ENCODE data around the gene DGKH.

Gene DGKH

DNA sequence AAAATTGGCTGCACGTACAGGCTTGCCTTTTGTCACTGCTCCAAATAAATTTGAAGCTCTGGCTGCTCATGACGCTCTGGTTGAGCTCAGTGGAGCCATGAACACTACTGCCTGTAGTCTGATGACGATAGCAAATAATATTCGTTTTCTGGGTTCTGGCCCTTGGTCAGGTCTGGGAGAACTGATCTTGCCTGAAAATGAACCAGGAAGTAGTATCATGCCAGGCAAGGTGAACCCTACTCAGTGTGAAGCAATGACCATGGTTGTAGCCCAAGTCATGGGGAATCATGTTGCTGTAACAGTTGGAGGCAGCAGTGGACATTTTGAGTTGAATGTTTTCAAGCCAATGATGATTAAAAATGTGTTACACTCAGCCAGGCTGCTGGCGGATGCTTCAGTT is 207.4 kb downstream of the DGKH start:
- Histone ChIP-seq H3K36me3 (ENCODE audit: control insufficient read depth, insufficient read depth, low read length) (no peaks in the 10 kb centered on the region), H3K9me3 (ENCODE audit: control insufficient read depth, insufficient read depth, low read length) (no peaks in the 10 kb centered on the region), H3K27me3 (ENCODE audit: control insufficient read depth, insufficient read depth, low read length) (no peaks in the 10 kb centered on the region), H3K4me1 (ENCODE audit: control insufficient read depth, insufficient read depth, low read length) (no peaks in the 10 kb centered on the region), H3K4me3 (ENCODE audit: low read depth, low read length) (no peak overlapping the region), H3K9ac (ENCODE audit: low read depth, low read length) (no peak overlapping the region)

DNA sequence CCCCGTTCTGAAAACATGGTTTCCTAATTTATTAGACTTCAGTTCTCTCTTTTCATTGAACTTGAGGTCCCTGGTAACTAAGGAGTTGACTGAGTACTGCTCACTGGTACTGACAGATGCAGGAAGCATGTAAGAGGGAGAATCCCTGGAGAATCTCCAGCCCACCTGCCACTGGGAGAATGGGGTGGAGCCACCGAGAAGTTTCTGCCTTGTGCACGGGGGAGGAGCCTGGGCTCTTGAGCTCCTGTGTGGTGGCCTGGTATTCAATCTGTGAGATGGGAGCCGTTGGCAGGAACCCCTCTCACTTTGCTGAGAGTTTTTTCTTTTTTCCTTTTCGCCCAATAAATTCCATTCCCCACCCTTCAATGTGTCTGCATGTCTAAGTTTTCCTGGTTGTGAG is 210.3 kb downstream of the DGKH start:
- H3K27me3 ChIP-seq (ENCODE audit: control insufficient read depth, insufficient read depth, low read length), result no peaks in the 10 kb centered on the region
- H3K4me1 ChIP-seq (ENCODE audit: control insufficient read depth, insufficient read depth, low read length), result no peaks in the 10 kb centered on the region
- H3K9ac ChIP-seq (ENCODE audit: low read depth, low read length), result no peak overlapping the region
- H3K9me3 ChIP-seq (ENCODE audit: control insufficient read depth, insufficient read depth, low read length), result no peaks in the 10 kb centered on the region
- H3K36me3 ChIP-seq (ENCODE audit: control insufficient read depth, insufficient read depth, low read length), result no peaks in the 10 kb centered on the region
- no peak overlapping the region for H3K4me3 ChIP-seq (ENCODE audit: low read depth, low read length)

DNA sequence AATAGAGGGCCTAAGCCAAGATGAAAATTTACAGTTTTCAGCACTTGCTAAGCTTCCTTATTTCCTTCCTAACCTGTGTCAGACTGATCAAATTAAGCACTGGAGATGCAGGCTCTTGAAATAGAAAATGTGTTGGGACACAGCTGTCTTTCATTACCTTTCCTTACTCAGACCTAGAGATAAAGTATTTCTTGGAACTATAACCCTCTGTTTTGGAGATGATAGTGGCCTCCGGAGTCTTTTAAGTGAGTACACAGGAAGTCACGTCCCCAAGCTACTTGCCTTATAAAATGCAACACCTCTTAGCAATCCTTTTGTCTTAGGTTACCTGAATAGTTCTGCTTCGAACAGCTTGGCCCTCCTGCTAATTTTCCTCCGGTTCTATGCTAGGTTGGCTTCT is 211.1 kb downstream of the DGKH start:
- H3K4me1 ChIP-seq (ENCODE audit: control insufficient read depth, insufficient read depth, low read length), result no peaks in the 10 kb centered on the region
- no peaks in the 10 kb centered on the region for H3K9me3 ChIP-seq (ENCODE audit: control insufficient read depth, insufficient read depth, low read length)
- no peaks in the 10 kb centered on the region for H3K36me3 ChIP-seq (ENCODE audit: control insufficient read depth, insufficient read depth, low read length)
- H3K27me3 ChIP-seq (ENCODE audit: control insufficient read depth, insufficient read depth, low read length), result no peaks in the 10 kb centered on the region
- H3K9ac ChIP-seq (ENCODE audit: low read depth, low read length), result no peak overlapping the region
- no peak overlapping the region for H3K4me3 ChIP-seq (ENCODE audit: low read depth, low read length)

DNA sequence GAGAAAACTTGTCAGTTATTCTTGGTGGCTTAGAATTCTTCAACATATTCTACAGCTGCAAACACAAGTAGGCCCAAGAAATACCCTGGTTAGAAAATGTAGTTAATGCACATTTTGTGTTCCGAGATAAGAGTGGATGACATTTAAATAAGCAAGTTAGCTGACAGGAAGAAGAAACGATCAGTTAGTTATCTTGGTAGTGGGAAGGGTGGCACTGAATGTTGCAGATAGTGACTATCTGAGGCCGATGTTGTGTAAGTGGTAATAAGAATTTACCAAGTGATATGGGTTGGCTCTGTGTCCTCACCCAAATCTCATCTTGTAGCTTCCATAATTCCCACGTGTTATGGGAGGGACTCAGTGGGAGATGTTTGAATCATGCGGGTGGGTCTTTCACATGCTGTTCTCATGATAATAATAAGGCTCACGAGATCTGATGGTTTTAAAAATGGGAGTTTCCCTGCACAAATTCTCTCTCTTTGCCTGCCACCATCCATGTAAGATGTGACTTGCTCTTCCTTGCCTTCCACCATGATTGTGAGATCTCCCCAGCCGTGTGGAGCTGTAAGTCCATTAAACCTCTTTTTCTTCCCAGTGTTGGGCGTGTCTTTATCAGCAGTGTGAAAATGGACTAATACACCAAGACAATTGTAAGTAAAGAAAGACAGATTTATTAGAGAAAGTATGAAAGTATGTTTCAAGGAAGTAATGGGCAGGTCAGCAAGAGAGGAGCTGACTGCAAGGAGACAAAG is 212.6 kb downstream of the DGKH start:
- no peaks in the 10 kb centered on the region for H3K36me3 ChIP-seq (ENCODE audit: control insufficient read depth, insufficient read depth, low read length)
- H3K27me3 ChIP-seq (ENCODE audit: control insufficient read depth, insufficient read depth, low read length), result no peaks in the 10 kb centered on the region
- H3K4me1 ChIP-seq (ENCODE audit: control insufficient read depth, insufficient read depth, low read length), result no peaks in the 10 kb centered on the region
- H3K4me3 ChIP-seq (ENCODE audit: low read depth, low read length), result no peak overlapping the region
- H3K9ac ChIP-seq (ENCODE audit: low read depth, low read length), result no peak overlapping the region
- no peaks in the 10 kb centered on the region for H3K9me3 ChIP-seq (ENCODE audit: control insufficient read depth, insufficient read depth, low read length)

DNA sequence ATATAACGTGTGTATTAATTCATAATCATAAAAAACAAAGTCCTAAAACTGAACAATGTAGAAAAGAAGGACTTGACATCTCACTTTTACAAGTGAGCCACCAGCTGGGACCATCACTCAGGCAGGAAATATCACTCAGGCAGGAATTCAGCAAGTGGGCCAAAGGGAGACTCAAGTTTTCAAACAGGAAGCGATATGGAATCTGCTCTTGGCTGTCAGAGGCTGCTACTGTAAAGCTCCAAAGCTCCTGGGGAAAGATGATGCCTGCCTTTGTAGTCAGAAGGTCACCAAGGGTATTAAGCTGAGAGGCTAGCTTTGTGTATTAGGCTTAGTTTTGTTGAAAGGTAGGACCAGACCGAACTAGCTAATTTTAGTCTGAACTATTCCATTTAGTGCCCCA is 218.0 kb downstream of the DGKH start:
- no peaks in the 10 kb centered on the region for H3K9me3 ChIP-seq (ENCODE audit: control insufficient read depth, insufficient read depth, low read length)
- H3K9ac ChIP-seq (ENCODE audit: low read depth, low read length), result no peak overlapping the region
- H3K4me3 ChIP-seq (ENCODE audit: low read depth, low read length), result no peak overlapping the region
- no peaks in the 10 kb centered on the region for H3K27me3 ChIP-seq (ENCODE audit: control insufficient read depth, insufficient read depth, low read length)
- no peaks in the 10 kb centered on the region for H3K4me1 ChIP-seq (ENCODE audit: control insufficient read depth, insufficient read depth, low read length)
- no peaks in the 10 kb centered on the region for H3K36me3 ChIP-seq (ENCODE audit: control insufficient read depth, insufficient read depth, low read length)

DNA sequence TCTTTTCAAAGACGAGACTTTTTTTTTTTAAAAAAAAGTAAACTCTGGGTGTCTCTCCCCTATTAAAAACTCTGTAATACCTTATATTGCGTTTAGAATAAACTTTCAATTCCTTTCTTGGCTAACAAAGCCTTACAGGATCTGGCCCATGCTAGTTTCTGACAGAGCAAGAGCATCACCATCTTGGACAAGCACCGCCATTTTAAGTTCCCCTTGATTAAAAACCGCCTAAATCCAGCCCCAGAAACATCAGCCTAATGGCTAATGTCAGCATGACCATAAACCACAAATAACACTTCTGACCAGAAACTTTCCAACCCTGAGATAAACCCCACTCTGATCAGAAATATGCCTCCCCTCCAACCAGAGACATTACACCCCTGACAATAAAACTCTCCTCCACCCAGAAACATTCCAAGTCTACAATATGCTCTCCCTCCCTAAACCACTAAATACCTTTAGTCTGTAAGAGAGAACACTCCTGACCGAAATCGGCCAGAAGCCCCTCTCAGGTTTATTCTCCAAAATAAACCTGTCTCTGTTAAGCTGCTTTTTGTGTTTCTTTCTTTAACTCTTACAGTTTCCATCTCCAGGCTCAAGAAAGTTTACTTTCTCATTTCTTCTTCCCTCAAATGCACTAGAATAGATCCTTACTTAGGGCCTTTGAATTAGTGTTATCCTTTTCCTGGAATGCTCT is 221.9 kb downstream of the DGKH start:
- Histone ChIP-seq H3K36me3 (ENCODE audit: control insufficient read depth, insufficient read depth, low read length) (no peaks in the 10 kb centered on the region), H3K9ac (ENCODE audit: low read depth, low read length) (no peak overlapping the region), H3K9me3 (ENCODE audit: control insufficient read depth, insufficient read depth, low read length) (no peaks in the 10 kb centered on the region), H3K4me3 (ENCODE audit: low read depth, low read length) (no peak overlapping the region), H3K4me1 (ENCODE audit: control insufficient read depth, insufficient read depth, low read length) (peaks cover 2% of the 10 kb centered on the region), H3K27me3 (ENCODE audit: control insufficient read depth, insufficient read depth, low read length) (no peaks in the 10 kb centered on the region)

DNA sequence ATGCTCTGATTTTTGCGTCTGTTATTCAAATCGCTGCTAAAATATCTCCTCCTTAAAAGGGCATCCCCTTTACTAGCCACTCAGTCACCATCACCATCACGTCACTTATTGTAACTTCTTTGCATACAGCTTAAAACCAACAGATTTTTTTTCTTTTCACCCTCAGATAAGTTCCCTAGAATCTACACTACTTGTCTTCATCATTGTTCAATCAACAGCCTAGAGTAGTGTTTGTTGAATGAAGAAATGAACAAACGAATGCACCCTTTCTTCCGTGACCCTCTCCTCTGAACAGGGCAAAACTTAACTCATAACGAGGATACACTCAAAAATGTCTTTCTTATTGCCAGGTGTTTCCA is 222.4 kb downstream of the DGKH start:
- Histone ChIP-seq H3K36me3 (ENCODE audit: control insufficient read depth, insufficient read depth, low read length) (no peaks in the 10 kb centered on the region), H3K9ac (ENCODE audit: low read depth, low read length) (no peak overlapping the region), H3K4me1 (ENCODE audit: control insufficient read depth, insufficient read depth, low read length) (peaks cover 7% of the 10 kb centered on the region), H3K4me3 (ENCODE audit: low read depth, low read length) (peak overlapping the region; percentile 91), H3K27me3 (ENCODE audit: control insufficient read depth, insufficient read depth, low read length) (no peaks in the 10 kb centered on the region), H3K9me3 (ENCODE audit: control insufficient read depth, insufficient read depth, low read length) (no peaks in the 10 kb centered on the region)

DNA sequence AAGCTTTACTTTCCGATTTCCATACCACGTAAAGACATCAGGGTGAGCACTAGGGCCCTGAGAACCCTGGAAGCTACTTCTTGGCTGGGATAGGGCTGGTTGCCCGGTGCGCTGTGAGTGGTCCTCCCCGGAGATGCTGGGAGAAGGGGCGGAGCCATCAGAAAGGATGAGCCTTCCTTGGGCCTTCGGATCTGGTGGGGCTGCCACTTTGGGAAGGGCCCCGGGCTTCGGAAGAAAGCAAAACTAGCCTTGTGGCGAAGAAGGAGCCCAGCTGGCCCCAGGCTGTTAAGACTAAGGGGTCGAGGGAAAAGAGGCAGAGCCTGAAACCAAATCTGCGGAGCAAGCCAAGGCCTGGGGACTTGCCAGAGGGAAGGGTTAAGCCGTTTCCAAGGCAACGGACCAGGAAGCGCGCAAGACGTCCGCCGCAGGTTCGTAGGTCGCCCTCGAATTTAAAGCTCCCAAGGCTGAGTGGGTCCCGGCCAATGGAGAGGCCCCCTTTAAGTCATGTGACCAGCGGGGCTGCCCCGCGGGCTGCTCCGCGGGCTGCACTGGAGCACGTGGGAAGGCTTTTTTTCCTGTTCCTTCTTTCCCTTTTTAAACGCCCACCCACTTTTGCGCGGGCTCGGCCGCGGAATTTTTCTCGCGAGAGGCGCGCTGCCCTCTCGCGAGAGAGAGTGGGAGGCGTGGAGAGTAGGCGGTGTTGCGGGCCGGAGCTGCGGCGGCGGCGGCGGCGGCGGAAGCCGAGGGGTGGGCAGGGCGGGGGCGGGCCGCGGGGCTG is 223.1 kb downstream of the DGKH start:
- H3K36me3 ChIP-seq (ENCODE audit: control insufficient read depth, insufficient read depth, low read length), result no peaks in the 10 kb centered on the region
- no peaks in the 10 kb centered on the region for H3K9me3 ChIP-seq (ENCODE audit: control insufficient read depth, insufficient read depth, low read length)
- no peaks in the 10 kb centered on the region for H3K27me3 ChIP-seq (ENCODE audit: control insufficient read depth, insufficient read depth, low read length)
- H3K4me1 ChIP-seq (ENCODE audit: control insufficient read depth, insufficient read depth, low read length), result peaks cover 8% of the 10 kb centered on the region
- peak overlapping the region; percentile 91 for H3K4me3 ChIP-seq (ENCODE audit: low read depth, low read length)
- no peak overlapping the region for H3K9ac ChIP-seq (ENCODE audit: low read depth, low read length)

DNA sequence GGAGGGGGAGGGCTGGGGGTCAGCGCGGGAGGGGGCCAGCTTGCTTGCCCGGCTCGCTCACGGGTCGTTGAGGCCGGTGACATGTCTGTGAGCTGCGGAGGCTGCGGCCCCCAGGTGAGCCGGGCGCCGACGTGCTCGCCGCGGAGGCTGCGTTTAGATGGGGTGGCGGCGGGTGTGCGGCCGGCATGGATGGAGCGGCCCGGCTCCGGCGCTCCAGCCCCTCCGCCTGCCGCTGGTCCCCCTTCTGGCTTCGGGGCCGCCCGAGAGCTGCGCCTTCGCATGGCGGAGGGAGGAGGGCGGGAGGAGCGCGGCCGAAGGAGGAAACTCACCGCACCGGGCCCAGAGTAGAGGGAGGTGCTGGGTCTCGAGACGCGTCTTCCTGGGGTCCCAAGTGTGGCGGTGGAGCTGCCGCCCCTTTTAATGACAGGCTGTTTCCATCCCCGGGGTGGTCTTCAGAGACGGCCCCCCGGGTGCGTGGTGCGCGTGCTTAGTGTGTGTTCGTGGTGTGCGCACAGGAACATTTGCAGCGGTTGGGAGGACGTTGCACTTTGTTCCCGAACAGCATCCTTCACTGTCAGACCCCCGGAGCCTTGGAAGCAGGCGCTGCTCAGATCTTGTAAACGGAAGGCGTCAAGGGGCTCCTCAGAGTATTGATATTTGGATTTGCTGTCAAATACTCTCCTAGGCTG is 223.8 kb downstream of the DGKH start, which contains the start of gene AKAP11:
Gene AKAP11 (plus strand): TSS at position 38 of the 689 bp plus-strand sequence. CDS start 14,197 bp downstream, outside the sequence.
- Histone ChIP-seq H3K27me3 (ENCODE audit: control insufficient read depth, insufficient read depth, low read length) (no peaks in the 10 kb centered on the region), H3K9ac (ENCODE audit: low read depth, low read length) (peak within 1 kb of the TSS; percentile 42), H3K36me3 (ENCODE audit: control insufficient read depth, insufficient read depth, low read length) (no peaks in the 10 kb centered on the region), H3K4me3 (ENCODE audit: low read depth, low read length) (peak within 1 kb of the TSS; percentile 91), H3K4me1 (ENCODE audit: control insufficient read depth, insufficient read depth, low read length) (peaks cover 8% of the 10 kb centered on the region), H3K9me3 (ENCODE audit: control insufficient read depth, insufficient read depth, low read length) (no peaks in the 10 kb centered on the region)

DNA sequence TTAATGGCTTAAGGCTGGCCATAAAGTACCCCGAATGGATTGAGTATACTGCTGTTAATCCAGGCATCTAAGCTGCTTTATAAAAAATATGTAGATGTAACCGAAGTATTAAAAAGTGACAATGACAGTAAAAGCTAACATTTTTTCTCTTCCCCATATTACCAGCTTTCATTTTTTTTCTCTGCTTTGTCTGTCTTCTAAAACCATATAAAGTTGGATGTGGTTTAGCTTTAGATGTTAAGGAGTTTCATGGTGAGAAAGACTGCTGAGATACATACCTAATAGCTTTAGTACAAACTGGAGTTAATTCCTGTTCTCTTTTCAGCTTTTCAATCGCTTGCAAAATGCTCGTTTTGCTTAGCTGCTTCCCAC is 224.3 kb downstream of the DGKH start:
- H3K4me1 ChIP-seq (ENCODE audit: control insufficient read depth, insufficient read depth, low read length), result peaks cover 8% of the 10 kb centered on the region
- H3K9ac ChIP-seq (ENCODE audit: low read depth, low read length), result peak overlapping the region; percentile 42
- H3K27me3 ChIP-seq (ENCODE audit: control insufficient read depth, insufficient read depth, low read length), result no peaks in the 10 kb centered on the region
- no peaks in the 10 kb centered on the region for H3K36me3 ChIP-seq (ENCODE audit: control insufficient read depth, insufficient read depth, low read length)
- H3K4me3 ChIP-seq (ENCODE audit: low read depth, low read length), result peak overlapping the region; percentile 85
- no peaks in the 10 kb centered on the region for H3K9me3 ChIP-seq (ENCODE audit: control insufficient read depth, insufficient read depth, low read length)

DNA sequence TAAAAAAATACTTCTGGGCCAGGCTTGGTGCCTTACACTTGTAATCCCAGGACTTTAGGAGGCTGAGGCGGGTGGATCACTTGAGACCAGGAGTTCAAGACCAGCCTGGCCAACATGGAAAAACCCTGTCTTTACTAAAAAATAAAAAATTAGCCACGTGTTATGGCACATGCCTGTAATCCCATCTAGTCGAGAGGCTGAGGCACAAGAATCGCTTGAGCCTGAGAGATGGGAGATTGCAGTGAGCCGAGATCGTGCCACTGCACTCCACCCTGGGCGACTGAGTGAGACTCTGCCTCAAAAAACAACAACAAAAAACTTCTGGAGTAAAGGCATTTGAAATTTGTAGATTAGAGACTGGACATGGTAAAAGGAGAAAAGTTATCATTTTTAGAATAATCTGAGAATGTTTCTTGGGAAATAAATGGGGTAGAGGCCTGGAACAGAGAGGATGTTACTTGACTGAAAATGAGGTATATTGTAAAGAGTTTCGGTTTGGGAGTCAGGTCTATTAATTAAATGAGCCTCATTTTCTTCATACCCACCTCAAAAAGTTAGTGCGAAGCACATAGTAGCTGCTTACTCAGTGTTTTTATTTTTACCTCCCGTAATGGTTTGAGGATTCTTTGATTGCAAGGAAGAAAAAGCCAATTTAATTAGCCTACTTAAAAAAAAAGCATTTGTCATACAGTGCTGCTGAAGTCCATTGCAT is 226.1 kb downstream of the DGKH start:
- no peaks in the 10 kb centered on the region for H3K9me3 ChIP-seq (ENCODE audit: control insufficient read depth, insufficient read depth, low read length)
- no peaks in the 10 kb centered on the region for H3K36me3 ChIP-seq (ENCODE audit: control insufficient read depth, insufficient read depth, low read length)
- H3K4me1 ChIP-seq (ENCODE audit: control insufficient read depth, insufficient read depth, low read length), result peaks cover 8% of the 10 kb centered on the region
- H3K4me3 ChIP-seq (ENCODE audit: low read depth, low read length), result no peak overlapping the region
- no peak overlapping the region for H3K9ac ChIP-seq (ENCODE audit: low read depth, low read length)
- H3K27me3 ChIP-seq (ENCODE audit: control insufficient read depth, insufficient read depth, low read length), result no peaks in the 10 kb centered on the region
